IPS-18c (cell line): ENCODE measurements around the gene TBPL2.
"Not testable (repeated sequence)": the region's sequence is repeated elsewhere in the genome, so short reads cannot be mapped to it uniquely, and the experiment has no call there.

Experiments used
- H3K4me3 ChIP-seq: 2 replicates; pipeline ENCODE4 v1.7.0; 2013; ENCODE audit warnings: low read depth, mild to moderate bottlenecking, low read length, moderate library complexity; ENCODE audit not compliant: insufficient read depth
- H3K9me3 ChIP-seq: one replicate; pipeline ENCODE4 v1.6.1; 2013; ENCODE audit warnings: mild to moderate bottlenecking, low read length, moderate library complexity; ENCODE audit not compliant: control insufficient read depth, insufficient read depth

Gene TBPL2

DNA sequence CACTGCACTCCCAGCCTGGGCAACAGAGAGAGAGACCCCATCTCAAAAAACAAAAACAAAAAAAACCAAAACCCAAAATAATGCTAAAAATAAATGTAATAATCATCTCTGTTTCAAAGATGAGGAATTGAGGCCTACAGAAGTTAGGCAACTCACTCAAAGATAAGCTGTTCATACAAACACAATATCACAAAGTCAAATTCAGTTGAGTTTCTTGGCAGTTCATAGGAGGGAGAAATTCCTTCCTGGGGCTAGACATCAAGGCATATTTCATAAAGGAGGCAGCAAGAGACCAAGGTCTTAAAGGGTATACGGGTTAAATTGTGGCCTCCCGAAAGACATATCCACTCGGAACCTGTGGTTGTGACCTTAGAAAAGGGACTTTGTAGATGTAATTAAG lies 8.7 kb upstream of the TBPL2 start:
- H3K4me3 ChIP-seq: no peak overlapping the region

DNA sequence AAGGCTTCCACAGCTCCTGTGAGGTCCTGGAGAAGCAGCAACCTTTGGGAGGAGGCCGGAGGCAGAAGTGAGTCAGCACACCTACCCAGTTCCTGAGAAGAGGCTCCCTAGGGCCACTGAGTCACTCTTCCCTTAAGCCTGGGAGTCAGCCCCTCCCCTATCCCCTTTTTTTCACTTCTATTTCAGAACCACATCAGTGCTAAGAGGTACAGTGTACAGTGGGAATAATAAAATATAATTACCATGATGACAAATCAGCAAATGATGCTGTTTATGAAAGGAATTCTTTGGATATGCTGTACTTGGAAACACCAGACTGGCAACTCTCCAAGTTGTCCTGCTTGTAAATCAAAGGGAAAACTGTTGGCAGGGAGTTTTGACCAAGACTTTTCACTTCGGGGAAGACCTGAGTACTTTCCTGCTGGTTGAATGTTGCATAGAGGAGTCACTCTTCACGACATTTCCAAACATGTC lies 7.8 kb upstream of the TBPL2 start:
- no peak overlapping the region for H3K4me3 ChIP-seq
- H3K9me3 ChIP-seq: no peaks in the 10 kb centered on the region

More for the DNA sequence above, 8.7 kb upstream of the TBPL2 start:
- H3K9me3 ChIP-seq: no peaks in the 10 kb centered on the region

- H3K4me3 ChIP-seq: no peak overlapping the region
- no peaks in the 10 kb centered on the region for H3K9me3 ChIP-seq
Observed at GRCh38 chr14:55446833-55447232, 6.4 kb upstream of the TBPL2 start.

DNA sequence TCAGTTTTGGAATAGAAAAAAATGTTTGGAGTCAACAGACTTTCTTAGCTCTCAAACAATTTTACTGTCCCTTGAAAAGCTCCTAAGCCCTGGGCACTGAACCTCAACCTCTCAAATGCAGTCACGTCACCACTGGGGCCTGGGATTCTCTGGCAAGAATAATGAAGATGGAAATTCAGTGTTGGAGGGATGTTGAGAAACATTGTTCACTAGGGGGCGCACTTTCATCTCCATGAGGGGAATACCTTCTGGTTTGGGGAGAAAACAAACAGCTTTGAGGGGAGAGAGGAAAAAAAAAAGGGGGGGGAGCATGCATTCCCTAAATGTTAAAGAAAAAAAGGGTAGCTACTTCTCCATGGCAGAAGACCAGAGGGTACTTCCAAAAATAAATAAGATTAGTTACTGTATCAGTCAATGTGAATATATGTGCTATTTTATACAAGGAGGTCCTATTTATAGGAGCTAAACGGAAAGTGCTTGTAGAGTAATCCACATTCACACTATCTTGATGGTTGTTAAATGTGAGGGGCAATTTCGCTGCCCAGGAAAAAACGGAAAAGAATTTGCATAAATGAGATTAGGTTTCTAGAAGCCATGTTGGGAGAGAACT lies 5.8 kb upstream of the TBPL2 start:
- Histone ChIP-seq H3K4me3 (no peak overlapping the region), H3K9me3 (no peaks in the 10 kb centered on the region)

DNA sequence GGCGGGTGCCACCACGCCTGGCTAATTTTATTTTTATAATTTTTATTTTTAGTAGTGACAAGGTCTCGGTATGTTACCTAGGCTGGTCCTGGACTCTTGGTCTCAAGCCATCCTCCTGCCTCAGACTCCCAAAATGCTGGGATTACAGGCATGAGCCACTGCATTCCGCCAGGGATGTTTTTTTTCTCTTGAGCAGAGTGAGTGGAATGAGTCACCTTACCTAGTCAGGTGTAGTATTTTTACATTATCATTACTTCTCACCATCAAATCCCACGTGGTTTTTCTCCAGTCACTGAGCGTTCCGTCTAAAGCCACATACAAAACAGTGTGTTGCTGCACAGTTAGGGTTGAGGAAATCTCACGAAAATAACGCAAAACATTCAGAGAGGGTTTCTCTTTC lies 870 bp upstream of the TBPL2 start:
- H3K4me3 ChIP-seq: no peak overlapping the region

DNA sequence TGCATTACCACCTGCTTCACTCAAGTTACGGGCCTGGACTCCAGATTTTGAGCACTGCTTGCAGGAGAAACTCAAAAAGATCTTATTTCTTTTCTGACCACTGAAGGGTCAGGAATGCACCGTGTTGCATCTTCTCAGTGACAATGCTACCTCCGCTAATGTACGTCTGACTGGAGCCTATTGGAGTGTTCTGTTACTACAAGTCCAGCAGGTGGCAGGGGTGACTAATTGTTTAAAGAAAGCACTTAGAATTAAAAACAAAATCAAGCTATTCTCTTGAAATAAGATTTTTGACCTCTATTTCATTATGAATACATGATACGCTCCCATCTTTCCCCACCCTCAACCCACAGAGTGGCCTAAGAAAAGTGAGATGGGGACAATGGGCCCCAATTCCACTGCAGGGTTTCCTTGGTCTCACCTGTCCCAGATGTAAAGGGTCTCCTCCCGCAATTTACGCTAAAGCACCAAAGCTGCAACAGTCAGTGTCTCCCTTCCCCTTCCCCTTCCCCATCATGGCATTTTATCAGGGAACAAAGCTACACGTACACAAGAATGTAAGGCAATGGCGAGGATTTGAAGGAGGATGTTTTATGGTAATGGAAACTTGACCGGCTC lies 2.2 kb downstream of the TBPL2 start:
- H3K4me3 ChIP-seq: no peak overlapping the region
- no peaks in the 10 kb centered on the region for H3K9me3 ChIP-seq

More for the DNA sequence above, 870 bp upstream of the TBPL2 start:
- H3K9me3 ChIP-seq: no peaks in the 10 kb centered on the region

GRCh38 chr14:55436931-55437330 lies 3.5 kb downstream of the TBPL2 start:
- Histone ChIP-seq H3K4me3 (no peak overlapping the region), H3K9me3 (no peaks in the 10 kb centered on the region)

GRCh38 chr14:55436519-55436918 lies 3.9 kb downstream of the TBPL2 start:
- Histone ChIP-seq H3K9me3 (no peaks in the 10 kb centered on the region), H3K4me3 (no peak overlapping the region)

DNA sequence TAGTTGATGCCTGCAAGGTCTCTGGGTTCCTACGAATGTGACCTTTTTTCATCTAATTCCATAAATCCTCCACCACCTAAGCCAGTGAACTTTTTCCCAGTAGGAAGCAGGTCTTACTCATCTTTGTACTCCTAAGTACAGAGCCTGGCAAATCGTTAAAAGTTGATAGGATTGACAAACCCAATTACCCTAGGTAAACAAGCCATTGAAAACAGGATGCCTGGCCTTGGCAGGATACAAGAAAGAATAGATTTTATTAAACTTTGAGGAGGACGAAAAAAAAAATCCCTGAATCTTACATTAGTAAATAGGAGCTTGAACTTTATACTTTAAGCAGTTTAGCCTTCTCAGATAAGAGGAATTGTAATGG lies 5.6 kb downstream of the TBPL2 start:
- Histone ChIP-seq H3K9me3 (no peaks in the 10 kb centered on the region), H3K4me3 (no peak overlapping the region)

DNA sequence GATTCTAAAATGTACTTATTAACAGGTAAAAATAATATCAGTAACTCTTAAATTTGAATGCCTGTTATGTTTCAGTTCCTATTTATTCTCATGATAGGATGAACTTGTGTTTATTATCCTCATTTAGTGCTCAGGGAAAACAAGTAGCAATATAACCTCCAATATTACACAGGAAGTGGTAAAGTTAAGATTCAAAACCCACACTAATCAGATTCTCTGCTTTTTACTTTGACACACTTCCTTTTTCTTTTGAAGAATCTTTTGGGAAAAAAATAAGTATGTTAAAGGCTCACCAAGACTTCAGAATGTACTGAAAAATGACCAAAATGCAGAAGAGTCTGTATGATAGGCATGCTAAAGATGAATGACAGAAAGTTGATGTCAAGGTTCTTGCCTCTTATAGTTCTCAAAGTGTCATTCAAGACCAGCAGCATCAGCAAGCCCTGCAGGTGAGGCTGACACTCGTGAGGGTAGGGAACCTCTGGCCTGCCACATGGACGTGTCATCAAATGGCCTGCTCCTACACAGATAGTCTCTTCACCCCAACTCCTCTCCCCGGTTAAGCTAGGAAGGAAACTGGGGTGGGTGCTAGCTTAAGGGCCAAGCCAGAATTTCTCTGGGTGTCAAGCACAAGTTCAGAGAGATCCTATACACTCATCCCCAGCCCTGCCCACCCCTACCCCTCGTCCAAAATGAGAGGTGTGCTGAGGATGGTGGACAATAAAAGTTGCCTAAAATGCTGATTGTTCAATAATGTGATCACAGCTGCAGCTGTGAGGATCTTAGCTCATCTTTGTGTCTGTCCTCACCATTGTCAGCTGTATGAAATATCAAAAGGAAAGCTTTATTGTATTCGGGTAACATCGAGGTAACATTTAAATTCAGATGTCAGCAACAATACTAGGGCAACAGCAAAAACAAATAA lies 6.3 kb downstream of the TBPL2 start:
- Histone ChIP-seq H3K4me3 (no peak overlapping the region), H3K9me3 (no peaks in the 10 kb centered on the region)

GRCh38 chr14:55432628-55433027 lies 7.8 kb downstream of the TBPL2 start:
- Histone ChIP-seq H3K4me3 (no peak overlapping the region), H3K9me3 (no peaks in the 10 kb centered on the region)

- Histone ChIP-seq H3K4me3 (no peak overlapping the region), H3K9me3 (no peaks in the 10 kb centered on the region)
Observed at GRCh38 chr14:55430024-55430690, 10.3 kb downstream of the TBPL2 start.

- no peaks in the 10 kb centered on the region for H3K9me3 ChIP-seq
- no peak overlapping the region for H3K4me3 ChIP-seq
Observed at GRCh38 chr14:55427439-55427838, 13.0 kb downstream of the TBPL2 start.

- no peaks in the 10 kb centered on the region for H3K9me3 ChIP-seq
- no peak overlapping the region for H3K4me3 ChIP-seq
Observed at GRCh38 chr14:55426891-55427290, 13.5 kb downstream of the TBPL2 start.

- H3K9me3 ChIP-seq: no peaks in the 10 kb centered on the region
- H3K4me3 ChIP-seq: no peak overlapping the region
Observed at GRCh38 chr14:55425091-55425490, 15.3 kb downstream of the TBPL2 start.

GRCh38 chr14:55423969-55424368 lies 16.4 kb downstream of the TBPL2 start:
- no peaks in the 10 kb centered on the region for H3K9me3 ChIP-seq
- no peak overlapping the region for H3K4me3 ChIP-seq

GRCh38 chr14:55422338-55422737 lies 18.1 kb downstream of the TBPL2 start:
- not testable (repeated sequence) for H3K4me3 ChIP-seq, H3K9me3 ChIP-seq
